HG03558 (cell line): ENCODE data around the gene BTLA.
"Not testable (repeated sequence)": the region's sequence is repeated elsewhere in the genome, so short reads cannot be mapped to it uniquely, and the experiment has no call there.

Experiments used
- ATAC-seq: cut with Tn5 transposase; IDR thresholded peaks from one replicate; pipeline ENCODE4 v1.9.1; 2021; ENCODE audit warnings: moderate number of reproducible peaks; ENCODE audit not compliant: unreplicated experiment; ENCODE audit errors: extremely low read depth

The BTLA gene

GRCh38 chr3:112498914-112499711 is at the start of gene BTLA:
TSS of gene BTLA (minus strand) at chr3:112499472. CDS start at chr3:112499358, 114 bp downstream.
- ATAC-seq = no peak

- ATAC-seq = no peak
These were observed 47.0 kb upstream of the BTLA start for GRCh38 chr3:112546216-112546759.

DNA sequence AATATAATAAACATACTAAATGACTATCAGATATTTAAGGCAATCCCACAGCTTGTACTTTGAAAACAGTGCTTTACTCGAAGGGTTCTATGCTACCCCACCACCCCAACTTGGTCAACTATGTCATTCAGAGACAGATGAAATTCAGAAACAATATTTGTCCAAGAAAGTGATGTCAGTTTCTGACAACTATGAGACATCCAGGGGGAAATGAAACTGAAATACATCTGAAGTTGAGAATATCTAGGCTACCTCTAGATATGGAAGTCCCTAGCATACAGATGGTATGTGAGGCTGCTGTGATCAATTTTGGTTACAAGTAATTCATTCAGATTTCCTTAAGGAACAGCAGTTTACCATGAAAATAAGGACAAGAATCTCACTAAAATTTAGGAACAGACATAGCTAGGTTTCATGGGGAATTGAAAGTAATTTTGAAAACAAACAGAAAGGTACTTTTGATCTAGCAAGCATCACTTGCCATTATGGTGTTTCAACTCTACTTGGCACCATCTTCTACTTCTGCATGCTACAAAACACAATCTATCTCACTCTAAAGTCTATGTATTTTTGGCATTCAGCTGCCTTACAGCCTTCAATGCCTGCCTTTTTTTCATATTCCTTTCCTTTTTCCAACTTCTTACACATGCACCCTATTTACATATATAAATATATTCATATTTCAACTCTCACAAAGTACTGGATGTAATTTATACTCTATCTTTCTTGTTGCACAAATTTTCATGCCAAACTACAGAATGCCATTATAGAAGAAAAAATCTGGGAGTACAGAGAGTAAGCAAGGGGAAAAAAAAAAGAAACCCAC is 40.8 kb upstream of the BTLA start:
- ATAC-seq = peak; percentile 64

DNA sequence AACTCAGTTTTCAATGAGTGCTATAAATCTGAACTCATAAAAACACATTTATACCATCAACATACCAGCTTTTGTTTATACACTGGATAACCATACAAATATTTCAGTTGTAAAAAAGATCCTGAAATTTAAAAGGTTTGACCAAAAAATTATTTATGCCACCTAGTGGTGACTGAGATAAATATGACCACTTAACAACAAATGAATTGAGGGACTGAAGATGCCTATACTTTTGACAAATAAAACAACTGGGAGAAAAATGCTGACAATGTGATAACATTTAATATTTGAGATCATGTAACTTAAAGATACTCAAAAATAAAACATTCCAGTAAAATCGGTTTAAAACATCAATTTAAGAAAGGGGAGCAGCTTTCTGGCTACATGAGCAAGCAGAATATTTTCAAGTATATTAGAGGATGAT is 32.1 kb upstream of the BTLA start:
- no peak for ATAC-seq

DNA sequence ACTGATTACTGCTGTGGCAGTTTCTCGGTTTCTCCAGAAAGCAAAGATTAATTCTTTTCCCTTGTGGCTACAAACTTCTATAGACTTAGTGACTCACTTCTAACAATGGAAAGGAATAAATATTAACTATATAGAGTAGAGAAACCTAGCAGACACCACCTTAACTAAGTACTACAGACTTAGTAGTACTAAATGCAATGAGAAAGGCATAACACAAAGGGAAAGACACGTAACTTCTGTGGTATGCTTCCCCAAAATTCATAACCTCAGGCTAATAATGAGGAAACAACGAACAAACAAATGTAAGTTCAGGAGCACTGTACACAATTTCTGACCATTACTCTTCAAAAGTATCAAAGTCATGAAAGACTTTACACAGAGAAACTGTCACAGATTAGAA is 31.3 kb upstream of the BTLA start:
- no peak for ATAC-seq

DNA sequence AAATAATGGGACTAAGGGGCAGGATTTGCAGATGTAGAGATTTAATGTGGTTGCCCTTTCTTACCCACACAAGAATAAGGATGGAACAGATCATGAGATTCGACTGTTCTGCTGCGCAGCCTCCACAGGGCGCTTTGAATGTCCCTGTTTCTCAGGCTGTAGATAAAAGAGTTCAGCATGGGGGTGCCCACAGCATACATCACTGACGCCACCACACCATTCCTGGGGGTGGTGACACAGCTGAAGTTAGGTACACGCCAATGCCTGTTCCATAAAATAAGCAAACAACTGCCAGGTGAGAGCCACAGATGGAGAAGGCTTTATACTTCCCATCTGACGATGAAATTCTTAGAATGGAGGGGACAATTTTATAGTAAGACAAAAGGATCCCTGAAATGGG is 24.9 kb upstream of the BTLA start:
- not testable (repeated sequence) for ATAC-seq

- ATAC-seq = peak; percentile 36
These were observed 20.2 kb upstream of the BTLA start for GRCh38 chr3:112519424-112520001.

- not testable (repeated sequence) for ATAC-seq
These were observed 19.7 kb upstream of the BTLA start for GRCh38 chr3:112518970-112519369.

- ATAC-seq = peak; percentile 98
These were observed 15.4 kb upstream of the BTLA start for GRCh38 chr3:112514527-112515128.

DNA sequence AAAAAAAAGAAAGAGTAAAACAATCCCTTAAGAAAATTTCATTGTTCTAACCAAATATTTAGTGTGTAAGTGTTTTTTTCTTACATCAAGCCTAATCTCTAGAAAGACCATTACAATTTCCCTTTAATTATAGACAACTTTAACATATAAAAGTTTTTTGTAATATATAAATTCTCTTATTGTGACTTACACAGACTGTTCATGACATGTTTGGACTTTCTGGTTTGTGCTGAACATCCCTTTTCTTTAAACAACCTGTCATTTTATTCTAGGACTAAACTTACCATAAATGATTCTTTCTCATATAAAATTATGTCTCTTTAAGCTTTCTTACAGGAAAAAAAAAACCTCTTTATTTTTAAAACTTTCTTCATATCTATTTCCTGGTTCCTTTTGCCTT is 13.0 kb upstream of the BTLA start:
- no peak for ATAC-seq

DNA sequence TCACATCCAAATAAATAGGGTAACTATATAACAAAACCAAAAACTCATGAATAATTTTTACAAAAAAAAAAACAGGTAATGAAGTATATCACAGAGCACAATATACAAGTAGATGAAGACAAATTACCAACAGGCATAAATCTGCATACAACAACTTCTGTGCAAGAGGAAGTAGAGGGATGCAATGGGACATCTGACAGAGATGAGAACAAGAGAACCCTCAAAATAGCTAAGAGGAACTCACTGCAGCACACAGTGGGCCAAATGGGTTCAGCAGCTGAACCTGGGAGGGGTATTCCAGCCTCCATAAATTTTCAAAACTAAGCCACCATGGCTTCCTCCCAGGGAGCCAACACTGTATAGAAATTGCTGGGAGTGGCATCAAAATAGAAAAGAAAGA is 9.6 kb upstream of the BTLA start:
- no peak for ATAC-seq

DNA sequence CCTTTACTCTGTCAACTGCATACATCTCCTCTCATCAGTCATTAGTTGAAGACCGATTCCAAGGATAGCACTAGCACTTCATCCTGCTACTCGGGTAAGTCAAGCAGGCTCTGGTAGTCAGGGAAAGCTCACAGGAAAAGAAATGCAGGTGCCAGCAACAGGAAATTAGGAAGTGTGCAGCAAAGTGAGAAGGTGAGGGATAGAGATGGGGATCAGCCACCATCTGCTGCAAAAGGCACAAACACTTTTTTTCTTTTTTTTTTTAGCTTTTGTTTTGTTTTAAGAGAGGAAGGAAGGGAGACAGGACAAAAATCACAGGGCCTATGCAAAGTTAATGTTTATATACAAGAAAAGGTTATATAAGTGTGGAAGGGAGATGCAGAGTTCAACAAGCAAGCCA is 9.0 kb upstream of the BTLA start:
- no peak for ATAC-seq

- ATAC-seq = no peak
These were observed 6.6 kb upstream of the BTLA start for GRCh38 chr3:112505907-112506306.

GRCh38 chr3:112504123-112504522 is 4.9 kb upstream of the BTLA start:
- no peak for ATAC-seq

DNA sequence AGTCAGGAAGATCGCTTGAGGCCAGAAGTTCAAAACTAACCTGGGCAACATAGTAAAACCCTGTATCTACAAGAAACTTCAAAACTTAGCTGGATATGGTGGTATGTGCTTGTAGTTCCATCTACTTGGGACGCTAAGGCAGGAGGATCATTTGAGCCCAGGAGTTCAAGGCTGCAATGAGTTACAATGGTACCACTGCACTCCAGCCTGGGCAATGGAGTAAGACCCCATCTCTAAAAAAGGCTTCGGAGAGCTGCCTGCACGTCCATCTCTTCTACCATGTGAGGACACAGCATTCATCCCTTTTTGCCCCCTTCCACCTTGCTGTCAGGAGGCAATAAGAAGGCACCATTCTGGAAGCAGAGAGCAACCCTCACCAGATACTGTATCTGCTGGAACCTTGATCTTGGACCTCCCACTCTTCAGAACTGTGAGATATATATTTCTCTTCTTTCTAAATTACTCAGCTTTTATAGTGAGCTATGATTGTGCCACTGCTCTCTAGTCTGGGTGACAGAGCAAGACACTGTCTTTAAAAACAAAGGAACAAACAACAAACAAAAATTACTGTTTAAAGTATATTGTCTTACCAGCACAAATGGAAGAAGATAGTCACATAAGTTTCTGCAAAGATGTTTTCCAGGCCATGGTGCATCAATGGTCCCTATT is 4.2 kb upstream of the BTLA start:
- ATAC-seq = no peak

DNA sequence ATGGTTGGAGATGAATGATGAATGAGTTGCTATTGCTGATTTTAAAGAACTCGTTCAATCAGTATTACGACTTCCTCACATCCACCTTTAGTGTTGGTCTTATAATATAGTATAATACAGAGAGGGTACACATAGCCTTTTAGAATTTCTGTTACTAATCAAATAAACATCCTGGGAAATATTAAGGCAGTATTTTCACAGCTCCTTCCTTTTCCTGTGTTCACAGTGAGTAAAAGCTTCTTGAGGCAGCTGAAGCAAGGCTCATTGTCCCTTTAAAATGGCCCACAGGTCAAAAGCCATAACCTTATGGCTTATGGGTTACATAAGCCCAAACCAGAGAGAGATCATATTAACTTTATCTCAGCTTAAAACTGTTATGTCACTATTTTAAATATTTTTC is 1.3 kb upstream of the BTLA start:
- no peak for ATAC-seq

- ATAC-seq = no peak
These were observed 1.2 kb downstream of the BTLA start for GRCh38 chr3:112497897-112498548.

GRCh38 chr3:112496366-112497067 is 2.8 kb downstream of the BTLA start:
- ATAC-seq = no peak

DNA sequence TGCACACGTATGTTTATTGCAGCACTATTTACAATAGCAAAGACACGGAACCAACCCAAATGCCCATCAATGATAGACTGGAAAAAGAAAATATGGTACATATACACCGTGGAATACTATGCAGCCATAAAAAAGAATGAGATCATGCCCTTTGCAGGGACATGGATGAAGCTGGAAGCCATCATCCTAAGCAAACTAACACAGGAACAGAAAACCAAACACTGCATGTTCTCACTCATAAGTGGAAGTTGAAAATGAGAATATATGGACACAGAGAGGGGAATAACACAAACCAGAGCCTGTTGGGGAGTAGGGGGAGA is 4.9 kb downstream of the BTLA start:
- ATAC-seq = not testable (repeated sequence)
